Bronchial epithelial cell (primary cell): ENCODE results near the gene SAMD4A. TPM values are rescaled to one million over a fixed set of nuclear protein-coding genes. Genes with fewer than 3 reads are reported as not detected.
A peak's percentile ranks its signal among the peaks of the same experiment; 100 is the strongest.

Source experiments
- DNase-seq: peaks from one replicate; pipeline ENCODE4 v3.0.0-alpha.2; 2010; ENCODE audit warnings: low read depth
- FAIRE-seq: peaks from 2 replicates; lab custom pipeline; 2011; peaks lifted over from hg19 to GRCh38; lab: Jason Lieb, UNC
- H3K27me3 ChIP-seq: 2 replicates; pipeline ENCODE4 v1.5.1; 2011; ENCODE audit warnings: low read length; ENCODE audit not compliant: control insufficient read depth, insufficient read depth
- H3K36me3 ChIP-seq: 2 replicates; pipeline ENCODE4 v1.5.1; 2011; ENCODE audit warnings: low read length; ENCODE audit not compliant: control insufficient read depth, insufficient read depth
- H3K4me3 ChIP-seq: 2 replicates; pipeline ENCODE4 v1.5.1; 2011; ENCODE audit warnings: mild to moderate bottlenecking, low read depth, low read length, control low read depth
- CTCF ChIP-seq: IDR thresholded peaks from 2 replicates; pipeline ENCODE4 v1.5.1; 2011; ENCODE audit warnings: mild to moderate bottlenecking, moderate library complexity, low read length, control low read depth, inconsistent platforms; ENCODE audit not compliant: insufficient read depth, severe bottlenecking
- total RNA-seq: library from RNA; depleted of rRNA; stranded (reverse); fragments of >200 nt; gene quantifications from 2 replicates; pipeline ENCODE4 v1.2.1, GENCODE V29; 2014

The SAMD4A gene
- total RNA-seq, 1 donor from 2014 or later = 13.4 TPM

- Histone ChIP-seq H3K4me3 (no peak overlapping the region), H3K27me3 (no peaks in the 10 kb centered on the region), H3K36me3 (no peaks in the 10 kb centered on the region)
- FAIRE-seq (no peak), DNase-seq (peak; percentile 69)
- no peak for TF ChIP-seq CTCF
These were observed 33.8 kb downstream of the SAMD4A start for GRCh38 chr14:54600717-54601109.

- H3K36me3 ChIP-seq = no peaks in the 10 kb centered on the region
- FAIRE-seq = no peak
- no peak for TF ChIP-seq CTCF
- no peak overlapping the region for H3K4me3 ChIP-seq
- H3K27me3 ChIP-seq = no peaks in the 10 kb centered on the region
- DNase-seq = peak; percentile 82
These were observed 36.4 kb downstream of the SAMD4A start for GRCh38 chr14:54603362-54603761.

- H3K4me3 ChIP-seq = no peak overlapping the region
- FAIRE-seq (no peak), DNase-seq (no peak)
- TF ChIP-seq CTCF = no peak
- no peaks in the 10 kb centered on the region for H3K27me3 ChIP-seq
- no peaks in the 10 kb centered on the region for H3K36me3 ChIP-seq
These were observed 39.2 kb downstream of the SAMD4A start for GRCh38 chr14:54606178-54606577.

GRCh38 chr14:54606631-54607133 lies 39.8 kb downstream of the SAMD4A start:
- TF ChIP-seq CTCF = no peak
- no peak for FAIRE-seq

GRCh38 chr14:54609576-54609975 lies 42.6 kb downstream of the SAMD4A start:
- Histone ChIP-seq H3K4me3 (no peak overlapping the region), H3K27me3 (no peaks in the 10 kb centered on the region), H3K36me3 (no peaks in the 10 kb centered on the region)
- no peak for TF ChIP-seq CTCF
- no peak for DNase-seq
- FAIRE-seq = no peak

More at GRCh38 chr14:54606631-54607133, 39.8 kb downstream of the SAMD4A start:
- no peak for DNase-seq
- Histone ChIP-seq H3K36me3 (no peaks in the 10 kb centered on the region), H3K4me3 (no peak overlapping the region), H3K27me3 (no peaks in the 10 kb centered on the region)
